Suppressor macrophage treated with lipopolysaccharide for 4 hours (primary cell): ENCODE measurements around the gene FAM24B.
"Not testable (repeated sequence)": the region's sequence is repeated elsewhere in the genome, so short reads cannot be mapped to it uniquely, and the experiment has no call there.

ENCODE experiments used
- DNase-seq: peaks from one replicate; pipeline ENCODE4 v3.0.0-alpha.2; 2020

FAM24B gene

GRCh38 chr10:122879339-122880273 is at the start of gene FAM24B:
Gene FAM24B, minus strand, starts transcription at chr10:122879581. Its CDS starts 29,066 bp downstream, at chr10:122850515.
- peak; percentile 97 for DNase-seq

GRCh38 chr10:122915700-122916099 is 36.3 kb upstream of the FAM24B start:
- no peak for DNase-seq

GRCh38 chr10:122911889-122912484 is 32.6 kb upstream of the FAM24B start:
- DNase-seq: peak; percentile 31

- no peak for DNase-seq
These were observed 30.9 kb upstream of the FAM24B start, which contains the start of gene FAM24A for GRCh38 chr10:122910310-122910709. Gene FAM24A, plus strand, starts transcription at chr10:122910610. Its CDS starts 1,025 bp downstream, at chr10:122911635.

- not testable (repeated sequence) for DNase-seq
These were observed 24.5 kb upstream of the FAM24B start for GRCh38 chr10:122903861-122904260.

- no peak for DNase-seq
These were observed 15.0 kb upstream of the FAM24B start for GRCh38 chr10:122894261-122894944.

GRCh38 chr10:122884166-122884565 is 4.8 kb upstream of the FAM24B start:
- DNase-seq: no peak

- peak; percentile 7 for DNase-seq
These were observed 3.4 kb upstream of the FAM24B start for GRCh38 chr10:122882766-122883165.

- DNase-seq: peak; percentile 29
These were observed 512 bp downstream of the FAM24B start for GRCh38 chr10:122878799-122879338.

- DNase-seq: peak; percentile 25
These were observed 2.1 kb downstream of the FAM24B start for GRCh38 chr10:122877264-122877663.

- no peak for DNase-seq
These were observed 2.9 kb downstream of the FAM24B start for GRCh38 chr10:122876467-122876855.

- no peak for DNase-seq
These were observed 3.4 kb downstream of the FAM24B start for GRCh38 chr10:122875843-122876466.

- DNase-seq: not testable (repeated sequence)
These were observed 7.4 kb downstream of the FAM24B start for GRCh38 chr10:122871947-122872346.

- DNase-seq: not testable (repeated sequence)
These were observed 10.6 kb downstream of the FAM24B start for GRCh38 chr10:122868768-122869167.

- not testable (repeated sequence) for DNase-seq
These were observed 12.5 kb downstream of the FAM24B start for GRCh38 chr10:122866757-122867482.

GRCh38 chr10:122864901-122865300 is 14.5 kb downstream of the FAM24B start:
- no peak for DNase-seq

- DNase-seq: no peak
These were observed 15.2 kb downstream of the FAM24B start for GRCh38 chr10:122864194-122864592.

GRCh38 chr10:122863216-122864193 is 15.9 kb downstream of the FAM24B start:
- no peak for DNase-seq

GRCh38 chr10:122861711-122862161 is 17.6 kb downstream of the FAM24B start:
- DNase-seq: no peak

- DNase-seq: no peak
These were observed 19.9 kb downstream of the FAM24B start for GRCh38 chr10:122859527-122859926.
